ENCODE results near the gene PIEZO2.
"Not testable (repeated sequence)": the region's sequence is repeated elsewhere in the genome, so short reads cannot be mapped to it uniquely, and the experiment has no call there.

Gene PIEZO2

DNA sequence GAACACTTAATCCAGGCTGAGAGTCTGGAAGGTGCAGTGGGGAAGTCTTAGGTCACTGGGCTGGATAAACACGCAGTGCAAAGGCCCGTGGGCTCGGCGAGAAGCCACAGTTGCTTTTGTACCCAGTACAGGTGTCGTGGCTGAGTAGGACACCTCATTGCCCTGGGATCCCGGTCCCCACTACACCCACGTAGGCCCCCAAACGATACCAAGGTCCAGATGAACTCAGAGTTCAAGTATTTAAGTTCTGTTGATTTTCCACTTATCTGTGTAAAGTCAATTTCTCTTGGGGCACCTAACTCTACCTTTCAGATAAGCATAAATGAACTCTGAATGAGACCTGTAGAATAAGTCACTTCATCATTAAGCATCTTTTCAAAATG is 302.0 kb downstream of the PIEZO2 start:
- H3K14ac ChIP-seq (ENCODE audit: low read length) = no peak overlapping the region
- H2AFZ ChIP-seq (ENCODE audit: insufficient read depth, low read length, poor library complexity) = no peak overlapping the region
- no peak overlapping the region for H3K4ac ChIP-seq (ENCODE audit: low read depth, low read length)
- peaks cover 0 to 2% of the 10 kb centered on the region in 2 experiments for H3K36me3 ChIP-seq (ENCODE audit: control insufficient read depth in 1 of 2, insufficient read depth in 2 of 2, low read length in 2 of 2)
- no peak overlapping the region for H3K9ac ChIP-seq (ENCODE audit: low read length)
- no peak overlapping the region for H3K23ac ChIP-seq (ENCODE audit: low read length)
- DNase-seq = no peak
- H3K27ac ChIP-seq (ENCODE audit: low read depth, low read length) = no peak overlapping the region
- H3K4me3 ChIP-seq (ENCODE audit: low read depth, low read length) = no peak overlapping the region
- no CpG with 5 or more reads among the region's 8 CpGs for WGBS (ENCODE audit: extremely low coverage, insufficient coverage, insufficient read length)
- no peak overlapping the region for H2BK120ac ChIP-seq (ENCODE audit: insufficient read depth, low read length, poor library complexity)
- H4K91ac ChIP-seq (ENCODE audit: low read depth, low read length) = no peak overlapping the region
- no peaks in the 10 kb centered on the region for H3K27me3 ChIP-seq (ENCODE audit: insufficient read depth, low read length)
- H3K9me3 ChIP-seq (ENCODE audit: insufficient read depth, low read depth, low read length) = no peaks in the 10 kb centered on the region
- H2BK5ac ChIP-seq (ENCODE audit: low read depth, low read length, poor library complexity) = no peak overlapping the region
- H3K79me1 ChIP-seq (ENCODE audit: low read length) = no peaks in the 10 kb centered on the region
- no peak overlapping the region for H3K4me2 ChIP-seq (ENCODE audit: low read length)
- no peaks in the 10 kb centered on the region for H3K4me1 ChIP-seq (ENCODE audit: control insufficient read depth in 1 of 2, insufficient read depth in 2 of 2, low read length in 2 of 2)
- H2BK12ac ChIP-seq (ENCODE audit: low read length) = no peak overlapping the region
- H4K12ac ChIP-seq (ENCODE audit: low read depth, low read length) = no peak overlapping the region
- no peaks in the 10 kb centered on the region for H3K79me2 ChIP-seq (ENCODE audit: control insufficient read depth, insufficient read depth, low read length, poor library complexity)
- no peak overlapping the region for H3K18ac ChIP-seq (ENCODE audit: low read length)
- no peak overlapping the region for H4K8ac ChIP-seq (ENCODE audit: low read depth, low read length)
- no peak overlapping the region for H2AK5ac ChIP-seq (ENCODE audit: low read length)

DNA sequence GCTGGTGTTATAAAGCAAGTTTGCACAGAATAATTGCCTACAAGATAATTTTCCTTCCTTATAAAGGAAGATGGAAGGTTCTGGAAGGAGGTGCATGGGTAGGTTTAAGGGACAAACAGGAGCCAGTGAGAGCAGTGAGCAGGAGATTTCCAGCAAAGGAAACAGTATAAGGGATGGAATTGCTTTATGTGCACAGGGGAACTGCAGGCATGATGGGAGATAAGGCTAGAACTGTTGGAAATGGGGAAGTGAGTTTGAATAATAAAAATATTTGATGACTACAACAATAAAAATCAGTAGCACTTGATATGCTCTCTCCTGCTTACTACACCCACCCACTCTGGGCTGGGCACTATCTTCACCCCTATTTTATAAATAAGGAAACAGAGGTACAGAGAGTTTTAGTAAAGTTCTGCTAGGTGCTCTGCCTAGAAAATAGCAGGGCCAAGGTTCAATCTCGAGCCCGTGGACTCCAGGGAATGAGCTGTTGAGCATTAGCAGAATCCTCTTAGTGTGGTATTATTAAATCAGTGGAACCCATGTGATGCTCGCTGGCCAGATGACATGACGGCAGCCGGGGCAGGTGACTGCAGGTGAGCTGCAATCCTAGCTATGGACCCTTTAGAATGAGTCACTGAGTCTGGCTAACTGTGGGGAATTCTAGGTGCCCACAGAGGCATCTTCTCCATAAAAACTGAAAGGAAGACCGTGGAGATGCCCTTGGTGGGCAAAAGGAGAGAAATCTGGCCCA is 302.5 kb downstream of the PIEZO2 start:
- H3K9ac ChIP-seq (ENCODE audit: low read length) = no peak overlapping the region
- H3K4me3 ChIP-seq (ENCODE audit: low read depth, low read length) = no peak overlapping the region
- no peak overlapping the region for H2AK5ac ChIP-seq (ENCODE audit: low read length)
- H4K12ac ChIP-seq (ENCODE audit: low read depth, low read length) = no peak overlapping the region
- H3K79me1 ChIP-seq (ENCODE audit: low read length) = no peaks in the 10 kb centered on the region
- peaks cover 0 to 2% of the 10 kb centered on the region in 2 experiments for H3K36me3 ChIP-seq (ENCODE audit: control insufficient read depth in 1 of 2, insufficient read depth in 2 of 2, low read length in 2 of 2)
- no peak overlapping the region for H2BK5ac ChIP-seq (ENCODE audit: low read depth, low read length, poor library complexity)
- no peak overlapping the region for H3K27ac ChIP-seq (ENCODE audit: low read depth, low read length)
- no peaks in the 10 kb centered on the region for H3K79me2 ChIP-seq (ENCODE audit: control insufficient read depth, insufficient read depth, low read length, poor library complexity)
- no CpG with 5 or more reads among the region's 6 CpGs for WGBS (ENCODE audit: extremely low coverage, insufficient coverage, insufficient read length)
- no peak for DNase-seq
- no peak overlapping the region for H3K4ac ChIP-seq (ENCODE audit: low read depth, low read length)
- H3K27me3 ChIP-seq (ENCODE audit: insufficient read depth, low read length) = no peaks in the 10 kb centered on the region
- no peak overlapping the region for H4K91ac ChIP-seq (ENCODE audit: low read depth, low read length)
- no peak overlapping the region for H3K18ac ChIP-seq (ENCODE audit: low read length)
- no peak overlapping the region for H2AFZ ChIP-seq (ENCODE audit: insufficient read depth, low read length, poor library complexity)
- H2BK12ac ChIP-seq (ENCODE audit: low read length) = no peak overlapping the region
- H4K8ac ChIP-seq (ENCODE audit: low read depth, low read length) = no peak overlapping the region
- no peak overlapping the region for H2BK120ac ChIP-seq (ENCODE audit: insufficient read depth, low read length, poor library complexity)
- H3K4me2 ChIP-seq (ENCODE audit: low read length) = no peak overlapping the region
- no peaks in the 10 kb centered on the region for H3K9me3 ChIP-seq (ENCODE audit: insufficient read depth, low read depth, low read length)
- no peak overlapping the region for H3K14ac ChIP-seq (ENCODE audit: low read length)
- no peaks in the 10 kb centered on the region for H3K4me1 ChIP-seq (ENCODE audit: control insufficient read depth in 1 of 2, insufficient read depth in 2 of 2, low read length in 2 of 2)
- H3K23ac ChIP-seq (ENCODE audit: low read length) = no peak overlapping the region

DNA sequence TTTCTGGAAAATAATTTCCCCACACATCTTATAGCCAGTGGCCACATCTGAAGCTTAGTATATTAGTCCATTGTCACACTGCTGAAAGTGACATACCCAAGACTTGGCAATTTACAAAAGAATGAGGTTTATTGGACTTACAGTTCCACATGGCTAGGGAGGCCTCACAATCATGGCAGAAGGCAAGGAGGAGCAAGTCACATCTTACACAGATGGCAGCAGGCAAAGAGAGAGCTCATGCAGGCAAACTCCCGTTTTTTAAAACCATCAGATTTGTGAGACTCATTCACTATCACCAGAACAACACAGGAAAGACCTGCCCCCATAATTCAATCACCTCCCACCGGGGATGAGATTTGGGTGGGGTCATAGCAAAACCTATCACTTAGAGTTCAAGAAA is 303.3 kb downstream of the PIEZO2 start:
- H3K18ac ChIP-seq (ENCODE audit: low read length); H3K4me1 ChIP-seq (ENCODE audit: control insufficient read depth in 1 of 2, insufficient read depth in 2 of 2, low read length in 2 of 2); H3K4ac ChIP-seq (ENCODE audit: low read depth, low read length); H3K27ac ChIP-seq (ENCODE audit: low read depth, low read length); H3K4me3 ChIP-seq (ENCODE audit: low read depth, low read length); H2AK5ac ChIP-seq (ENCODE audit: low read length); H2BK5ac ChIP-seq (ENCODE audit: low read depth, low read length, poor library complexity); H3K79me1 ChIP-seq (ENCODE audit: low read length); H3K79me2 ChIP-seq (ENCODE audit: control insufficient read depth, insufficient read depth, low read length, poor library complexity); DNase-seq; H4K12ac ChIP-seq (ENCODE audit: low read depth, low read length); H4K8ac ChIP-seq (ENCODE audit: low read depth, low read length); H2AFZ ChIP-seq (ENCODE audit: insufficient read depth, low read length, poor library complexity); H4K91ac ChIP-seq (ENCODE audit: low read depth, low read length); H3K36me3 ChIP-seq (ENCODE audit: control insufficient read depth in 1 of 2, insufficient read depth in 2 of 2, low read length in 2 of 2); H3K9ac ChIP-seq (ENCODE audit: low read length); H2BK12ac ChIP-seq (ENCODE audit: low read length); H3K4me2 ChIP-seq (ENCODE audit: low read length); H3K27me3 ChIP-seq (ENCODE audit: insufficient read depth, low read length); H3K23ac ChIP-seq (ENCODE audit: low read length); H3K9me3 ChIP-seq (ENCODE audit: insufficient read depth, low read depth, low read length); H2BK120ac ChIP-seq (ENCODE audit: insufficient read depth, low read length, poor library complexity); H3K14ac ChIP-seq (ENCODE audit: low read length): not testable (repeated sequence)
- WGBS (ENCODE audit: extremely low coverage, insufficient coverage, insufficient read length) = no CpG with 5 or more reads among the region's 2 CpGs

DNA sequence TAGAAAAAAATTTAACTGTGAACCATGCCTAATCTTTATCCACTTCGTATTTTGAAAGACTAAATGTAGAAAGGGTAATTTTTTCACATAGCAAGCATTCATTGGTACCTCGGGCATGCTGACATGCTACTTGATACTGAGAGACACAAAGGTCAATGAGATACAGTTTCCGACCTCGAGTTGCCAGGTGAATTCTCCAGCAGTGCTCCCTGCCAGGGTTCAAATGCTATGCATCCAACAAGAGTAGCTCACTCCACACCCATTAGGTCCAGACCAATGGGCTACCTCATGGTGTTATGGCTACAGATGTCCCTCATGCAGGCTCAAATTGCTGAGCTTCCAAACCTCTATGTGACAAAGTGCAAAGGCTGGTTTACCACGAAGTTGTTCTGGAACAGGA is 305.8 kb downstream of the PIEZO2 start:
- Histone ChIP-seq H2BK120ac (ENCODE audit: insufficient read depth, low read length, poor library complexity) (no peak overlapping the region), H3K4me2 (ENCODE audit: low read length) (no peak overlapping the region), H3K79me1 (ENCODE audit: low read length) (no peaks in the 10 kb centered on the region), H3K9me3 (ENCODE audit: insufficient read depth, low read depth, low read length) (no peaks in the 10 kb centered on the region), H2AFZ (ENCODE audit: insufficient read depth, low read length, poor library complexity) (no peak overlapping the region), H3K14ac (ENCODE audit: low read length) (no peak overlapping the region), H3K4me1 (ENCODE audit: control insufficient read depth in 1 of 2, insufficient read depth in 2 of 2, low read length in 2 of 2) (no peaks in the 10 kb centered on the region), H3K9ac (ENCODE audit: low read length) (no peak overlapping the region), H4K8ac (ENCODE audit: low read depth, low read length) (no peak overlapping the region), H3K23ac (ENCODE audit: low read length) (no peak overlapping the region), H3K79me2 (ENCODE audit: control insufficient read depth, insufficient read depth, low read length, poor library complexity) (no peaks in the 10 kb centered on the region), H4K91ac (ENCODE audit: low read depth, low read length) (no peak overlapping the region), H2BK5ac (ENCODE audit: low read depth, low read length, poor library complexity) (no peak overlapping the region), H2BK12ac (ENCODE audit: low read length) (no peak overlapping the region), H4K12ac (ENCODE audit: low read depth, low read length) (no peak overlapping the region), H3K27ac (ENCODE audit: low read depth, low read length) (no peak overlapping the region), H3K27me3 (ENCODE audit: insufficient read depth, low read length) (no peaks in the 10 kb centered on the region), H2AK5ac (ENCODE audit: low read length) (no peak overlapping the region), H3K4ac (ENCODE audit: low read depth, low read length) (no peak overlapping the region), H3K18ac (ENCODE audit: low read length) (no peak overlapping the region), H3K4me3 (ENCODE audit: low read depth, low read length) (no peak overlapping the region), H3K36me3 (ENCODE audit: control insufficient read depth in 1 of 2, insufficient read depth in 2 of 2, low read length in 2 of 2) (peaks cover 0 to 2% of the 10 kb centered on the region in 2 experiments)
- DNase-seq = peak in 1 of 2 donors; percentile 0
- WGBS (ENCODE audit: extremely low coverage, insufficient coverage, insufficient read length) = no CpG with 5 or more reads among the region's 5 CpGs
